ENCODE results near the gene KRT4. TPM values are rescaled to one million over a fixed set of nuclear protein-coding genes. Genes with fewer than 3 reads are reported as not detected.

KRT4 gene
- polyA plus RNA-seq, 3 donors: not detected

DNA sequence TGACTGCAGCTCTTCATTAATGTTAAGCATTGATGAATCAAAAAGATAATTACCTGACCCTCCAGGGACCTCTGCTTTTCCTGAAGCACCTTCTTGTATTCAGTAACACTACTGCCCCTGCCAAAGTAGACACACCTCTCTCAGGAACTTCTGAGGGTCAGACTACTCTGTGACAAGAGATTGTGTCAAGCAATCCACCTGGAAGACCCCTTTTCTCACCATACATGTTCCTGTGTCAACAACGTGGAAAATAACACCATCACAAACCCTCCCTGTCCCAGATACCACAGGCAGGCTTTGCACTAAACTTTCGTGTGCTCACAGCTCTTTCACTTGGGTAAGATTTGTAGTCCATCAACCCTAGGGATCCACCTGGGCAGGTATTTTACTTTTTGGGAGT is 49.9 kb downstream of the KRT4 start:
- Mint-ChIP-seq H3K27ac (no peak overlapping the region), H3K27me3 (ENCODE audit: low read depth in 3 of 3) (peaks cover 3 to 7% (median 5%) of the 10 kb centered on the region in 3 donors), H3K9me3 (peaks cover 11 to 37% (median 27%) of the 10 kb centered on the region in 7 donors), H3K4me1 (no peaks in the 10 kb centered on the region), H3K4me3 (no peak overlapping the region), H3K36me3 (no peaks in the 10 kb centered on the region)
- no peak overlapping the region for H2AFZ ChIP-seq (ENCODE audit: insufficient read depth, low read depth, low read length, poor library complexity, severe bottlenecking)
- no peaks in the 10 kb centered on the region for H3K36me3 ChIP-seq (replicated peaks in 1 of 2; ENCODE audit: control insufficient read depth in 1 of 2, insufficient read depth in 2 of 2, low read length in 2 of 2)
- TF ChIP-seq, protein P1, sequence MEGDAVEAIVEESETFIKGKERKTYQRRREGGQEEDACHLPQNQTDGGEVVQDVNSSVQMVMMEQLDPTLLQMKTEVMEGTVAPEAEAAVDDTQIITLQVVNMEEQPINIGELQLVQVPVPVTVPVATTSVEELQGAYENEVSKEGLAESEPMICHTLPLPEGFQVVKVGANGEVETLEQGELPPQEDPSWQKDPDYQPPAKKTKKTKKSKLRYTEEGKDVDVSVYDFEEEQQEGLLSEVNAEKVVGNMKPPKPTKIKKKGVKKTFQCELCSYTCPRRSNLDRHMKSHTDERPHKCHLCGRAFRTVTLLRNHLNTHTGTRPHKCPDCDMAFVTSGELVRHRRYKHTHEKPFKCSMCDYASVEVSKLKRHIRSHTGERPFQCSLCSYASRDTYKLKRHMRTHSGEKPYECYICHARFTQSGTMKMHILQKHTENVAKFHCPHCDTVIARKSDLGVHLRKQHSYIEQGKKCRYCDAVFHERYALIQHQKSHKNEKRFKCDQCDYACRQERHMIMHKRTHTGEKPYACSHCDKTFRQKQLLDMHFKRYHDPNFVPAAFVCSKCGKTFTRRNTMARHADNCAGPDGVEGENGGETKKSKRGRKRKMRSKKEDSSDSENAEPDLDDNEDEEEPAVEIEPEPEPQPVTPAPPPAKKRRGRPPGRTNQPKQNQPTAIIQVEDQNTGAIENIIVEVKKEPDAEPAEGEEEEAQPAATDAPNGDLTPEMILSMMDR (IDR thresholded peaks at IDR 0.05): no peak
- no peaks in the 10 kb centered on the region for H3K79me2 ChIP-seq (ENCODE audit: insufficient read depth, low read length)
- no CpG with 5 or more reads among the region's 2 CpGs for whole genome bisulfite sequencing (ENCODE audit: insufficient coverage)
- no peak overlapping the region for H3K4me2 ChIP-seq (replicated peaks; ENCODE audit: extremely low read depth, low read length, poor library complexity, severe bottlenecking)
- intact Hi-C loops (cut with micrococcal nuclease): no loop called here
- H3K4me1 ChIP-seq (ENCODE audit: control insufficient read depth in 1 of 2, insufficient read depth in 2 of 2, low read length in 2 of 2): no peaks in the 10 kb centered on the region
- H3K27ac ChIP-seq (ENCODE audit: low read depth in 1 of 2, low read length in 2 of 2): no peak overlapping the region
- no peak overlapping the region for H3K4me3 ChIP-seq (replicated peaks in 1 of 3; ENCODE audit: low read depth in 2 of 3, low read length in 3 of 3)
- no peak for DNase-seq
- H3K27me3 ChIP-seq (ENCODE audit: control insufficient read depth in 2 of 2, insufficient read depth in 2 of 2, low read length in 2 of 2): no peaks in the 10 kb centered on the region
- peaks cover 24 to 37% of the 10 kb centered on the region in 2 donors for H3K9me3 ChIP-seq (replicated peaks in 1 of 2; ENCODE audit: control insufficient read depth in 1 of 2, insufficient read depth in 1 of 2, low read length in 2 of 2)
- H3K9ac ChIP-seq (ENCODE audit: insufficient read depth, low read length, poor library complexity, severe bottlenecking): no peak overlapping the region
- H4K20me1 ChIP-seq (ENCODE audit: insufficient read depth, low read length): no peaks in the 10 kb centered on the region

DNA sequence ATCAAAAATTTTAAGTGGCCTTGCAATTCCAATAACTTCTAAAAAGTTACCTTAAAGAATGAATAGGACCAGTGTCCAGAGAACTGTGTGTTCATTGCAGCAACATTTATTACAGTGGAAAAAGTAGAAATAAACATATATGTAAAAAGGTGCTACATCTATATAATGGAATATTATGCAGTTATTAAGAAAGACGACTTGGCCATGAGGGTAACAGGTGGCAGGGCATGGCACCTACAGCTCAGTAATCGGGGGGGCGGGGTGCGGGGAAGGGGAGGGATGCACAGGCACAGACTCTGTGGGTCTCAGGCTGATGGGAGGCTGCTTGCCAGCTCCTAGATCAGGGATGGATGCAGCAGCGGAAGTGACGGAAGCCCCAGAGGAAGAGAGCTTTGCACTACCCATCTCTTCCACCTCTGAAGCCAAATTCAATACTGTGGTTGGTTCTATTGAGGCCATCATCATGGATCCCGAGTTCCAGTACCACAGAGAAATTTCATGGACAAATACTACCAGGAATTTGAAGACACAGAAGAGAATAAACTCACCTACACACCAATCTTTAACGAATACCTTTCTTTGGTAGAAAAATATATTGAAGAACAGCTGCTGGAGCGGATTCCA is 50.8 kb downstream of the KRT4 start:
- peaks cover under 1 to 5% (median 3%) of the 10 kb centered on the region in 3 donors for H3K27me3 Mint-ChIP-seq (ENCODE audit: low read depth in 3 of 3)
- peaks cover 11 to 37% (median 27%) of the 10 kb centered on the region in 7 donors for H3K9me3 Mint-ChIP-seq
- no peaks in the 10 kb centered on the region for H4K20me1 ChIP-seq (ENCODE audit: insufficient read depth, low read length)
- H3K4me3 Mint-ChIP-seq: no peak overlapping the region
- H2AFZ ChIP-seq (ENCODE audit: insufficient read depth, low read depth, low read length, poor library complexity, severe bottlenecking): no peak overlapping the region
- no peak overlapping the region for H3K4me3 ChIP-seq (replicated peaks in 1 of 3; ENCODE audit: low read depth in 2 of 3, low read length in 3 of 3)
- no peak for DNase-seq
- no peak overlapping the region for H3K9ac ChIP-seq (ENCODE audit: insufficient read depth, low read length, poor library complexity, severe bottlenecking)
- H3K36me3 ChIP-seq (replicated peaks in 1 of 2; ENCODE audit: control insufficient read depth in 1 of 2, insufficient read depth in 2 of 2, low read length in 2 of 2): no peaks in the 10 kb centered on the region
- H3K27ac ChIP-seq (ENCODE audit: low read depth in 1 of 2, low read length in 2 of 2): no peak overlapping the region
- no peaks in the 10 kb centered on the region for H3K4me1 Mint-ChIP-seq
- TF ChIP-seq, protein P1 (IDR thresholded peaks at IDR 0.05): no peak
- no peaks in the 10 kb centered on the region for H3K4me1 ChIP-seq (ENCODE audit: control insufficient read depth in 1 of 2, insufficient read depth in 2 of 2, low read length in 2 of 2)
- no peaks in the 10 kb centered on the region for H3K79me2 ChIP-seq (ENCODE audit: insufficient read depth, low read length)
- no peak overlapping the region for H3K27ac Mint-ChIP-seq
- H3K9me3 ChIP-seq (replicated peaks in 1 of 2; ENCODE audit: control insufficient read depth in 1 of 2, insufficient read depth in 1 of 2, low read length in 2 of 2): peaks cover 24 to 37% of the 10 kb centered on the region in 2 donors
- no peak overlapping the region for H3K4me2 ChIP-seq (replicated peaks; ENCODE audit: extremely low read depth, low read length, poor library complexity, severe bottlenecking)
- intact Hi-C loops (cut with micrococcal nuclease): no loop called here
- H3K36me3 Mint-ChIP-seq: no peaks in the 10 kb centered on the region
- H3K27me3 ChIP-seq (ENCODE audit: control insufficient read depth in 2 of 2, insufficient read depth in 2 of 2, low read length in 2 of 2): no peaks in the 10 kb centered on the region
- WGBS (ENCODE audit: insufficient coverage): 71% methylated on average over 5 of the region's 9 CpGs

Data from CD14-positive monocyte (primary cell).